CD4-positive, alpha-beta T cell treated with Interleukin-4 for 1 hour (primary cell): Measurements from ENCODE around the gene NLRP13.

ENCODE experiments used
- DNase-seq, 2 donors: peaks; one replicate each; pipeline ENCODE4 v3.0.0-alpha.2; 2020 to 2022

Gene NLRP13

DNA sequence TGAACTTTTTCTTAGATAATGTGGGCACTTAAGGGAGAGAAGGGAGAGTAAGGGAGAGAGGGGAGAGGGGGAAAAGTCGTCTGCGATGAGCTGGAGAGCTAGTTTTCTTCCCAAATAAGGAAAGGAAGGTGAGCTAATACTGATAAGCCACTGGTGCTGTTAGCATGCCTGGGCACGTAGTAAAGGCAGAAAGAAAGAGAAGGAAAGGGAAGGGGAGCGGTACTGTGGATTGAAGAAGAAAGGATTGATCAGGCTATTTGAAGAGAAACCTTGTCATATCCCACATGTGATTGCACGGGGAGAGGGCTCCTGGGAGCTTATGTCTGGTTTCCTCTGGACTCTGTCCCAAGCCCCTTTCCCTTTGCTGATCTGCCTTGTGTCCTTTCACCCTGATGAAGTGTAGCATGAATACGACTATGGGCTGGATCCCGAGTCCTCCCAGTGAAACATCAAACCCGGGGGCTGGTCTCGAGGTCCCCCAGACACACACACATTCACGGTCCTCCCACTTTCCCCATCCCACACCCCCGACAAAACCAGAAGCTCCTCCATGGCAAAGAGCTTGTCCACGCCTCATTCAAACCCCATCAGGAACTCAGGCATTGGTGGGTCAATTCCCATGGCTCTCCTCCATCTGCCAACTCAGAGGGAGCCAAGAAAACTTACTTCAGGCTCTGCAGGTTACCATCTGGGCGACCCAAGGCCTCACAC lies 30.6 kb downstream of the NLRP13 start:
- DNase-seq = no peak

- DNase-seq = no peak
These were observed 33.2 kb downstream of the NLRP13 start for GRCh38 chr19:55898911-55899310.

GRCh38 chr19:55882626-55883025 lies 49.5 kb downstream of the NLRP13 start:
- DNase-seq = no peak

- DNase-seq = no peak
These were observed 54.9 kb downstream of the NLRP13 start for GRCh38 chr19:55877211-55877610.

GRCh38 chr19:55870736-55871135 lies 61.4 kb downstream of the NLRP13 start:
- DNase-seq = no peak

- no peak for DNase-seq
These were observed 65.0 kb downstream of the NLRP13 start for GRCh38 chr19:55867101-55867500.

DNA sequence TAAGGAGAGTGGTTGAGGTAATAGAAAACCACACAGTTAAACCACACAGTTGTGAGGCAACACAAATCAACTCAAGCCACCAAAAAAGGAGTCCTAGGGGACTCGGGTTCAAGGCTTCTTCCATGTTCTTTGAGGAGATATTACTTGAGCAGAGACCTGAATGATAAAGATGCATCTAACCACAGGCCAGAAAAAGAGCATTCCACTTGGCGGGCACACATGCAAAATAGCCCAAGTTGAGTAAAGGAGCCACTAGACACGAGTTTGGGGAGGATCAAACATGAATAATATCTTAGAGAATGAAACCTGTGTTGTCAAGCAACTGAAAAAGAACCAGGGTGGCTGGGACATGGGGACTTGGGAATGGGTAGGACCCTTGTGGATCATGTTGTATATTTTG lies 65.6 kb downstream of the NLRP13 start:
- DNase-seq = no peak

- DNase-seq = no peak
These were observed 73.2 kb downstream of the NLRP13 start for GRCh38 chr19:55858969-55859368.

- DNase-seq = no peak
These were observed 73.7 kb downstream of the NLRP13 start for GRCh38 chr19:55858401-55858800.

DNA sequence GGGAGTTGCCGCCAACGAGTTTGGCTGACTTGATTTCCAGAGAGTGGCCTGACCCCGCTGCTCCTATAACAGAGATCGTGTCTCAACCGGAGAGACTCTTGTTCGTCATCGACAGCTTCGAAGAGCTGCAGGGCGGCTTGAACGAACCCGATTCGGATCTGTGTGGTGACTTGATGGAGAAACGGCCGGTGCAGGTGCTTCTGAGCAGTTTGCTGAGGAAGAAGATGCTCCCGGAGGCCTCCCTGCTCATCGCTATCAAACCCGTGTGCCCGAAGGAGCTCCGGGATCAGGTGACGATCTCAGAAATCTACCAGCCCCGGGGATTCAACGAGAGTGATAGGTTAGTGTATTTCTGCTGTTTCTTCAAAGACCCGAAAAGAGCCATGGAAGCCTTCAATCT lies 74.2 kb downstream of the NLRP13 start:
- DNase-seq = no peak

- peak in 1 of 2 donors; percentile 23 for DNase-seq
These were observed 75.0 kb downstream of the NLRP13 start for GRCh38 chr19:55857149-55857548.

DNA sequence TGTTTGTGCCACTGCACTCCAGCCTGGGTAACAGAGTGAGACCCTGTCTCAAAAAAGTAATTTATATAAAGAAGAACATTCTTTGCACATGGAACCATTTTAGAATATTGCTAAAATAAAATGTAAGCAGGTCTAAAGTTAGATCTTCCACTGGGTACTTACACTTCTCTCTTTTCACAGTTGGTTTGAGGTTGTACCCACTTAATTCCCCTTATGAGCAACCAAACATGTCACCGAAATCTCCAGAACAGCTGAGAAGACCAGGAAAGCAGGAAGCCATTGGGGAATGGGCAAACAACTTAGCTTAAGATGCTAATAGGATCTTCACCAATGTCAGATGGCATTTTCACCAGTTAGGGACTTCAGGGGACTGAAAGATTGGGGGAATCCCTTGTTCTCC lies 77.0 kb downstream of the NLRP13 start:
- no peak for DNase-seq
